SJSA1 (cell line): Measurements from ENCODE around the gene SLC9A9. TPM values are rescaled to one million over a fixed set of nuclear protein-coding genes. Genes with fewer than 3 reads are reported as not detected.

Experiments
- DNase-seq, 2 experiments: peaks; one replicate each; pipeline ENCODE4 v3.0.0-alpha.2; 2015 to 2020; ENCODE audit warnings: low spot score in 2 of 2, low read depth in 1 of 2
- H3K27ac ChIP-seq: fragments of 250-450 bp; sonication (Bioruptor Pico); 2 replicates; pipeline ENCODE4 v1.5.1; 2020; ENCODE audit warnings: mild to moderate bottlenecking, moderate library complexity
- H3K27me3 ChIP-seq: fragments of 250-450 bp; sonication (Bioruptor Pico); replicated peaks from 2 replicates; pipeline ENCODE4 v1.5.1; 2020; ENCODE audit warnings: mild to moderate bottlenecking, moderate library complexity
- H3K36me3 ChIP-seq: fragments of 250-450 bp; sonication (Bioruptor Pico); 2 replicates; pipeline ENCODE4 v1.5.1; 2020; ENCODE audit warnings: mild to moderate bottlenecking
- H3K4me1 ChIP-seq: fragments of 250-450 bp; sonication (Bioruptor Pico); replicated peaks from 2 replicates; pipeline ENCODE4 v1.6.1; 2021; ENCODE audit warnings: mild to moderate bottlenecking
- H3K4me3 ChIP-seq: fragments of 250-450 bp; sonication (Bioruptor Pico); 2 replicates; pipeline ENCODE4 v1.5.1; 2020; ENCODE audit warnings: mild to moderate bottlenecking
- H3K9me3 ChIP-seq: fragments of 250-450 bp; sonication (Bioruptor Pico); replicated peaks from 2 replicates; pipeline ENCODE4 v1.5.1; 2020; ENCODE audit warnings: mild to moderate bottlenecking
- total RNA-seq: library from RNA; depleted of rRNA; stranded (reverse); fragments of >200 nt; shearing (Covaris generic); gene quantifications from 2 replicates; pipeline ENCODE4 v1.2.3, GENCODE V29; 2014

Gene SLC9A9
- total RNA-seq, 1 experiment from 2014 or later = 0.05 TPM

GRCh38 chr3:143753006-143753405, 95.3 kb downstream of the SLC9A9 start:
- no peak overlapping the region for H3K4me3 ChIP-seq
- H3K27me3 ChIP-seq = no peaks in the 10 kb centered on the region
- no peaks in the 10 kb centered on the region for H3K4me1 ChIP-seq
- H3K27ac ChIP-seq = no peak overlapping the region
- H3K9me3 ChIP-seq = no peaks in the 10 kb centered on the region
- DNase-seq = no peak
- no peaks in the 10 kb centered on the region for H3K36me3 ChIP-seq

GRCh38 chr3:143751643-143752178, 96.6 kb downstream of the SLC9A9 start:
- Histone ChIP-seq H3K4me1 (no peaks in the 10 kb centered on the region), H3K27me3 (no peaks in the 10 kb centered on the region), H3K36me3 (no peaks in the 10 kb centered on the region), H3K9me3 (no peaks in the 10 kb centered on the region), H3K27ac (no peak overlapping the region), H3K4me3 (no peak overlapping the region)
- DNase-seq = no peak

GRCh38 chr3:143750841-143751240, 97.4 kb downstream of the SLC9A9 start:
- Histone ChIP-seq H3K4me3 (no peak overlapping the region), H3K27me3 (no peaks in the 10 kb centered on the region), H3K27ac (no peak overlapping the region), H3K9me3 (no peaks in the 10 kb centered on the region), H3K36me3 (no peaks in the 10 kb centered on the region), H3K4me1 (no peaks in the 10 kb centered on the region)
- DNase-seq = no peak

GRCh38 chr3:143749926-143750325, 98.3 kb downstream of the SLC9A9 start:
- Histone ChIP-seq H3K9me3 (no peaks in the 10 kb centered on the region), H3K4me3 (no peak overlapping the region), H3K27me3 (no peaks in the 10 kb centered on the region), H3K36me3 (no peaks in the 10 kb centered on the region), H3K27ac (no peak overlapping the region), H3K4me1 (no peaks in the 10 kb centered on the region)
- DNase-seq = no peak

- H3K27me3 ChIP-seq = no peaks in the 10 kb centered on the region
- no peak overlapping the region for H3K4me3 ChIP-seq
- H3K4me1 ChIP-seq = no peaks in the 10 kb centered on the region
- no peaks in the 10 kb centered on the region for H3K9me3 ChIP-seq
- no peak for DNase-seq
- H3K36me3 ChIP-seq = no peaks in the 10 kb centered on the region
- no peak overlapping the region for H3K27ac ChIP-seq
Measured at GRCh38 chr3:143737065-143737464, 111.2 kb downstream of the SLC9A9 start.

- DNase-seq = no peak
Measured at GRCh38 chr3:143736205-143736997, 111.9 kb downstream of the SLC9A9 start.

GRCh38 chr3:143731776-143732175, 116.5 kb downstream of the SLC9A9 start:
- DNase-seq = no peak

More at GRCh38 chr3:143736205-143736997, 111.9 kb downstream of the SLC9A9 start:
- H3K27ac ChIP-seq = no peak overlapping the region
- H3K4me1 ChIP-seq = no peaks in the 10 kb centered on the region
- H3K36me3 ChIP-seq = no peaks in the 10 kb centered on the region
- H3K9me3 ChIP-seq = no peaks in the 10 kb centered on the region
- no peaks in the 10 kb centered on the region for H3K27me3 ChIP-seq
- H3K4me3 ChIP-seq = no peak overlapping the region

GRCh38 chr3:143731320-143731719, 116.9 kb downstream of the SLC9A9 start:
- H3K36me3 ChIP-seq = no peaks in the 10 kb centered on the region
- no peaks in the 10 kb centered on the region for H3K27me3 ChIP-seq
- no peak for DNase-seq
- no peak overlapping the region for H3K27ac ChIP-seq
- no peaks in the 10 kb centered on the region for H3K9me3 ChIP-seq
- no peak overlapping the region for H3K4me3 ChIP-seq
- H3K4me1 ChIP-seq = no peaks in the 10 kb centered on the region

More at GRCh38 chr3:143731776-143732175, 116.5 kb downstream of the SLC9A9 start:
- no peak overlapping the region for H3K27ac ChIP-seq
- H3K4me1 ChIP-seq = no peaks in the 10 kb centered on the region
- H3K27me3 ChIP-seq = no peaks in the 10 kb centered on the region
- no peaks in the 10 kb centered on the region for H3K36me3 ChIP-seq
- no peaks in the 10 kb centered on the region for H3K9me3 ChIP-seq
- no peak overlapping the region for H3K4me3 ChIP-seq

GRCh38 chr3:143727391-143727790, 120.9 kb downstream of the SLC9A9 start:
- H3K27ac ChIP-seq = no peak overlapping the region

GRCh38 chr3:143726727-143727126, 121.5 kb downstream of the SLC9A9 start:
- no peak for DNase-seq
- Histone ChIP-seq H3K9me3 (no peaks in the 10 kb centered on the region), H3K4me3 (no peak overlapping the region), H3K27me3 (no peaks in the 10 kb centered on the region), H3K4me1 (no peaks in the 10 kb centered on the region), H3K27ac (no peak overlapping the region), H3K36me3 (no peaks in the 10 kb centered on the region)

More at GRCh38 chr3:143727391-143727790, 120.9 kb downstream of the SLC9A9 start:
- Histone ChIP-seq H3K9me3 (no peaks in the 10 kb centered on the region), H3K27me3 (no peaks in the 10 kb centered on the region), H3K4me1 (no peaks in the 10 kb centered on the region), H3K4me3 (no peak overlapping the region), H3K36me3 (no peaks in the 10 kb centered on the region)
- DNase-seq = no peak

GRCh38 chr3:143720381-143720780, 127.9 kb downstream of the SLC9A9 start:
- Histone ChIP-seq H3K27me3 (no peaks in the 10 kb centered on the region), H3K4me1 (no peaks in the 10 kb centered on the region), H3K36me3 (no peaks in the 10 kb centered on the region), H3K4me3 (no peak overlapping the region), H3K27ac (no peak overlapping the region), H3K9me3 (no peaks in the 10 kb centered on the region)
- DNase-seq = no peak

GRCh38 chr3:143718463-143718862, 129.8 kb downstream of the SLC9A9 start:
- Histone ChIP-seq H3K27ac (no peak overlapping the region), H3K4me3 (no peak overlapping the region), H3K9me3 (no peaks in the 10 kb centered on the region), H3K36me3 (no peaks in the 10 kb centered on the region), H3K27me3 (no peaks in the 10 kb centered on the region), H3K4me1 (no peaks in the 10 kb centered on the region)
- DNase-seq = no peak

GRCh38 chr3:143716731-143717130, 131.5 kb downstream of the SLC9A9 start:
- Histone ChIP-seq H3K4me1 (no peaks in the 10 kb centered on the region), H3K4me3 (no peak overlapping the region), H3K36me3 (no peaks in the 10 kb centered on the region), H3K27ac (no peak overlapping the region), H3K9me3 (no peaks in the 10 kb centered on the region), H3K27me3 (no peaks in the 10 kb centered on the region)
- DNase-seq = no peak

- no peak overlapping the region for H3K27ac ChIP-seq
Measured at GRCh38 chr3:143712522-143712921, 135.7 kb downstream of the SLC9A9 start.

More at GRCh38 chr3:143712522-143712921, 135.7 kb downstream of the SLC9A9 start:
- DNase-seq = no peak
- H3K4me3 ChIP-seq = no peak overlapping the region
- no peaks in the 10 kb centered on the region for H3K4me1 ChIP-seq
- H3K9me3 ChIP-seq = no peaks in the 10 kb centered on the region
- H3K36me3 ChIP-seq = no peaks in the 10 kb centered on the region
- no peaks in the 10 kb centered on the region for H3K27me3 ChIP-seq
